ENCODE measurements around the gene KCNJ10.

KCNJ10 gene

GRCh38 chr1:160099716-160100375, 29.9 kb upstream of the KCNJ10 start:
- no peak for FAIRE-seq

GRCh38 chr1:160098852-160099561, 29.0 kb upstream of the KCNJ10 start:
- peak; percentile 79 for DNase-seq (ENCODE audit: low spot score)
- no peak for FAIRE-seq

More at GRCh38 chr1:160099716-160100375, 29.9 kb upstream of the KCNJ10 start:
- no peak for DNase-seq (ENCODE audit: low spot score)

- FAIRE-seq, result no peak
- DNase-seq (ENCODE audit: low spot score), result peak; percentile 48
Measured at GRCh38 chr1:160097911-160098851, 28.2 kb upstream of the KCNJ10 start, which contains the start of gene IGSF8. Gene IGSF8 (minus strand): TSS chr1:160098619. CDS start chr1:160098472, 147 bp downstream.

- no peak for FAIRE-seq
- DNase-seq (ENCODE audit: low spot score), result no peak
Measured at GRCh38 chr1:160097151-160097910, 27.4 kb upstream of the KCNJ10 start.

- DNase-seq (ENCODE audit: low spot score) (no peak), FAIRE-seq (no peak)
Measured at GRCh38 chr1:160096274-160097116, 26.5 kb upstream of the KCNJ10 start.

GRCh38 chr1:160095382-160096105, 25.6 kb upstream of the KCNJ10 start:
- FAIRE-seq, result no peak

GRCh38 chr1:160094806-160095205, 24.8 kb upstream of the KCNJ10 start:
- DNase-seq (ENCODE audit: low spot score) (no peak), FAIRE-seq (no peak)

More at GRCh38 chr1:160095382-160096105, 25.6 kb upstream of the KCNJ10 start:
- no peak for DNase-seq (ENCODE audit: low spot score)

- no peak for DNase-seq (ENCODE audit: low spot score)
- FAIRE-seq, result no peak
Measured at GRCh38 chr1:160094291-160094625, 24.3 kb upstream of the KCNJ10 start.

- FAIRE-seq (no peak), DNase-seq (ENCODE audit: low spot score) (no peak)
Measured at GRCh38 chr1:160093624-160094290, 23.8 kb upstream of the KCNJ10 start.

GRCh38 chr1:160093069-160093395, 23.1 kb upstream of the KCNJ10 start:
- DNase-seq (ENCODE audit: low spot score), result no peak
- no peak for FAIRE-seq

GRCh38 chr1:160092366-160093068, 22.6 kb upstream of the KCNJ10 start:
- DNase-seq (ENCODE audit: low spot score) (no peak), FAIRE-seq (no peak)

- DNase-seq (ENCODE audit: low spot score) (no peak), FAIRE-seq (no peak)
Measured at GRCh38 chr1:160091666-160092223, 21.8 kb upstream of the KCNJ10 start.

- no peak for DNase-seq (ENCODE audit: low spot score)
- no peak for FAIRE-seq
Measured at GRCh38 chr1:160090760-160091159, 20.8 kb upstream of the KCNJ10 start.

GRCh38 chr1:160089883-160090282, 19.9 kb upstream of the KCNJ10 start:
- FAIRE-seq, result no peak
- no peak for DNase-seq (ENCODE audit: low spot score)

- FAIRE-seq, result no peak
Measured at GRCh38 chr1:160087118-160087662, 17.2 kb upstream of the KCNJ10 start.

GRCh38 chr1:160086456-160086892, 16.5 kb upstream of the KCNJ10 start:
- FAIRE-seq (no peak), DNase-seq (ENCODE audit: low spot score) (no peak)

More at GRCh38 chr1:160087118-160087662, 17.2 kb upstream of the KCNJ10 start:
- no peak for DNase-seq (ENCODE audit: low spot score)

GRCh38 chr1:160085686-160086455, 15.9 kb upstream of the KCNJ10 start:
- FAIRE-seq (no peak), DNase-seq (ENCODE audit: low spot score) (peak; percentile 46)

Data from RCC 7860 (cell line).